Ishikawa (cell line): ENCODE measurements around the gene COL20A1.

ENCODE experiments used
- CEBPB ChIP-seq: IDR thresholded peaks from 2 replicates; pipeline ENCODE4 v1.6.1; 2012
- CREB1 ChIP-seq: IDR thresholded peaks from 2 replicates; pipeline ENCODE4 v1.6.1; 2012; ENCODE audit warnings: low read depth
- EGR1 ChIP-seq: IDR thresholded peaks from 2 replicates; pipeline ENCODE4 v1.6.1; 2012
- EP300 ChIP-seq: IDR thresholded peaks from 2 replicates; pipeline ENCODE4 v1.6.1; 2012; ENCODE audit warnings: borderline replicate concordance
- FOXM1 ChIP-seq: IDR thresholded peaks from 2 replicates; pipeline ENCODE4 v1.6.1; 2012; ENCODE audit warnings: low read depth, borderline replicate concordance
- RAD21 ChIP-seq: IDR thresholded peaks from 2 replicates; pipeline ENCODE4 v1.6.1; 2012; ENCODE audit warnings: low read depth
- REST ChIP-seq: IDR thresholded peaks from 2 replicates; pipeline ENCODE4 v1.6.1; 2012; ENCODE audit warnings: low read depth, mild to moderate bottlenecking
- TAF1 ChIP-seq: IDR thresholded peaks from 2 replicates; pipeline ENCODE4 v1.6.1; 2012; ENCODE audit warnings: low read depth, mild to moderate bottlenecking
- USF1 ChIP-seq: IDR thresholded peaks from 2 replicates; pipeline ENCODE4 v1.6.1; 2012
- YY1 ChIP-seq: IDR thresholded peaks from 2 replicates; pipeline ENCODE4 v1.6.1; 2012; ENCODE audit warnings: low read depth
- ZBTB7A ChIP-seq: IDR thresholded peaks from 2 replicates; pipeline ENCODE4 v1.6.1; 2012; ENCODE audit warnings: low read depth
- TF ChIP-seq, protein P1 (sequence below): IDR thresholded peaks from 2 replicates; pipeline ENCODE4 v1.6.1; 2012

- TF ChIP-seq TAF1, result no peak
- TF ChIP-seq, protein P1, sequence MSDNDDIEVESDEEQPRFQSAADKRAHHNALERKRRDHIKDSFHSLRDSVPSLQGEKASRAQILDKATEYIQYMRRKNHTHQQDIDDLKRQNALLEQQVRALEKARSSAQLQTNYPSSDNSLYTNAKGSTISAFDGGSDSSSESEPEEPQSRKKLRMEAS, result no peak
- no peak for TF ChIP-seq REST
- no peak for TF ChIP-seq EP300
- TF ChIP-seq YY1, result no peak
- no peak for TF ChIP-seq ZBTB7A
- TF ChIP-seq CREB1, result no peak
- TF ChIP-seq USF1, result no peak
- TF ChIP-seq FOXM1, result no peak
- TF ChIP-seq EGR1, result no peak
- no peak for TF ChIP-seq RAD21
- TF ChIP-seq CEBPB, result no peak
Measured at GRCh38 chr20:63258781-63259180, 34.2 kb upstream of the COL20A1 start.
